HG02588 (cell line): ENCODE measurements around the gene AUTS2.
A peak's percentile ranks its signal among the peaks of the same experiment; 100 is the strongest.

Experiments
- ATAC-seq: cut with Tn5 transposase; IDR thresholded peaks from one replicate; pipeline ENCODE4 v1.9.1; 2021; ENCODE audit warnings: mild to moderate bottlenecking, moderate library complexity; ENCODE audit not compliant: unreplicated experiment

AUTS2 gene

DNA sequence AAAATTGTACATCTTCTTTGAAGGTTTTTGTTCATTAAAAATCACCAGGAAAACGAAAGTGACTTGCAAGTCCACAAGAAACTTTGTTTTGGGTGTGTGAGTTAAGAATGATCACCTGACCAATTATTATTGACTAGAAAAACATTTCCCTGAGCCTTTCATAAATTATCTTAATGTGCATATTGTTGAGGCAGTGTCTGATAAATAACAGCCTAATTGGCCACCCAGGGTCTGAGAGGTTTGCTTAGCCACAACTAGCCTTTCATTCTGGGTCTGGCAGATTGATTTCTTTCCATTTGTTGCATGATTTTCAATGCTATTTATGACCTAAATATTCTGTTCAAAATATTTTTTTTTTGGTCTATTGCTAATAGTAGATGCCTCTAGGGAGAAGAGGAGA is 152.8 kb downstream of the AUTS2 start:
- ATAC-seq: no peak

DNA sequence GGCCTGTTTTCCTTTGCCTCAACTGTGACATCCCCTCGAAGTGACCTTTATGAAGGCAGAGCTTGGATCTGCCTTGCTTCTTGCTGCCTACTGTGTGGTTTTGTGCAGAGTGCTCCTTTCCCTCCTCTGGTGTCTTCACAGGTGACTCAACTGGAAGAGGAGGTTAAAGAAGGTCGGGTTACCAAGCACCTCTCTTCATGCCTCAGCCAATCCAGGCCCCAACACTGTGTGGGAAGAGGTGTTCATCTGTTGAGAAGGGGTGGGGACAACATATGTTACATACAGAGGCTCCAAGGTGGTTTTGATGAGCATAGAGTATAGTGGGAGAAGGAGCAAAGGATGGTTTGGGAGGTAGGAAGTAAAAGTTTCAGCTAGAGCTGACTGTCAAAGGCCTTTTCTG is 155.7 kb downstream of the AUTS2 start:
- no peak for ATAC-seq

DNA sequence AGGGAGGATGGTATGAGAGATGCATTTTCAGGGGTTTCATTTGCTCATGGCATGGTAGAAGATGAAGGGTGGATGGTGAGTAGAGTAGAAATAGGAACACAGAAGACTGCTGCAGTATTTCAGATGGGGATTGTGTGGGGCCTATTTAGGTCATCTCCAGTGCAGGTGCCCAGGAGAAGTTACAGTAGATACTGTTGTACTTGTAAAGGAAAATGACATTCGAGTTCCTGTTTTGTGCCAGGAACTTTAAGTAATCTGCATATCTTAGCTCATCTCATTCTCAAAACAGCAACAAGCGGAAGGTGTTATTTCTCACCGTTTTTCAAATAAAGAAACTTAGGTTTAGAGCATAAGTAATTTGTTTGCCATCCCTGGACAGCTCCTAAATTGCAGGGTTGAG is 156.2 kb downstream of the AUTS2 start:
- no peak for ATAC-seq

DNA sequence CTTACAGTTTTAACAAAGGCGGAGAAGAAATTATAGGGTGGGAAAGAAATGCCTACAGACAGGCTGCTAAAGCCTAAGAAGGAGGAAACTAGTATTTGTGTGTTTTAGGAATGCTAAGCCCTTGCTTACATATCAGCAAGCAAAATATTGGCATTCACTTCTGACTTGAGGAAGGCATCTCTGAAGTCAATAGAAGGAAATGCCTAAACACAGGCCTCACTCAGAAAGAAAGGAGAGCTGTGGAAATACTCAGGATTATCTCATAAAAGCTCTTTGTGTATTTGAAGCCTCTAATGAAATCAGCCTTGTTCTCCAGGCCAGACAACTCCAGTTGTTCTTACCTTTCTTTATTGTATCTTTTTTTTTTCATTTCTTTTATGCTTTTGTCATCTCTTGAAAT is 158.0 kb downstream of the AUTS2 start:
- no peak for ATAC-seq

GRCh38 chr7:69757528-69757927 is 159.3 kb downstream of the AUTS2 start:
- no peak for ATAC-seq

GRCh38 chr7:69757981-69758430 is 159.7 kb downstream of the AUTS2 start:
- no peak for ATAC-seq

DNA sequence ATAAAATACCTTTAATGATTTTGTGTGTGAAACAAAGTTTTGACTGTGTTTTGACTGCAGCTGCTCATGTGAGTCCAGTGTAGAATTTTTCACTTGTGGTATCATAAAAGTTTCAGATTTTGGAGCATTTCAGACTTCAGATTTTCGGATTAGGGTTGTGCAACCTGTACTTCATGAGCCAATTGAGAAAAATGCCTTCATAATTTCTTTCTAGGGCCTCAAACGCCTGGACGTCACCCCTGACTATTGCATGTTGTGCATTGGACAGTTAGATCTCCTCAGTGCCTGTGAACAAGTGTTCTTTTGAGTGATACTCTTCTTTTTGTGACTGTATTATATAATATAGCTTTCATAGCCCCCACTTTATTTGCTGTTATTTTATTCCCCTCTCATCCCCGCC is 161.1 kb downstream of the AUTS2 start:
- no peak for ATAC-seq

- ATAC-seq: no peak
These were observed 163.1 kb downstream of the AUTS2 start for GRCh38 chr7:69761290-69761922.

GRCh38 chr7:69762821-69763352 is 164.6 kb downstream of the AUTS2 start:
- ATAC-seq: no peak

GRCh38 chr7:69763513-69763912 is 165.2 kb downstream of the AUTS2 start:
- ATAC-seq: no peak

DNA sequence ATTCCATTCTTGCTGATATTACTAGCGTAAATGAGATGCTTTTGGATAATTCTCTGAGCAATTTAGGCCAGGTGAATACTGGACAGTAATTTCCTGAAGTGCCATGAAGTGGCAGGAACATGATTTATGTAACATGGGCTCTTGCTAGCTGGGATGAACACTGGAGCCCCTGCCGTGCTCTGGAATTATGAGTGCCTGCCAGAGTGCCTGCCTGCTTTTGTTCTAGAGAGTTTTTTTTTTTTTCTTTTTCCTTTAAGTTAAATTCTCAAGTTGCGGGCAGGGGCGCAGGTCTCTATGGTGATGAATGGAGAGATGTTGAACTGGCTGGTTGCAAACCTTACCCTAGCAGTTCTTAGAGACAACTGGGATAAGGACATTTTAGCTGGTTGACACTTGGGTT is 165.9 kb downstream of the AUTS2 start:
- no peak for ATAC-seq

- no peak for ATAC-seq
These were observed 166.4 kb downstream of the AUTS2 start for GRCh38 chr7:69764681-69765080.

DNA sequence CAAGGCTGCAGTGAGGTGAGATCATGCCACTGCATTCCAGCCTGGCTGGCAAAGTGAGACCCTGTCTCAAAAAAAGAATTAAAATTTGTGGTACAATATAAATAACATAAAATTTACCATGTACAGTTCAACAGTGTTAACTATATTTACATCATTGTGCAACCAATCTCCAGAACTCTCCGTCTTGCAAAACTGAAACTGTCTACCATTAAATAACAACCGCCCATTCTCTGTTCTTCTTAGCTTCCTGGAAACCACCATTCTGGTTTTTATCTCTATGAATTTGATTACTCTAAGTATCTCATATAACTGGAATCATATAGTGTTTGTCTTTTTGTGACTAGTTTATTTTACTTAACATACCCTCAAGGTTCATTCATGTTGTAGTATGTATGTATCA is 167.6 kb downstream of the AUTS2 start:
- peak; percentile 52 for ATAC-seq

- ATAC-seq: no peak
These were observed 170.8 kb downstream of the AUTS2 start for GRCh38 chr7:69768986-69769595.

GRCh38 chr7:69769826-69770225 is 171.6 kb downstream of the AUTS2 start:
- no peak for ATAC-seq

DNA sequence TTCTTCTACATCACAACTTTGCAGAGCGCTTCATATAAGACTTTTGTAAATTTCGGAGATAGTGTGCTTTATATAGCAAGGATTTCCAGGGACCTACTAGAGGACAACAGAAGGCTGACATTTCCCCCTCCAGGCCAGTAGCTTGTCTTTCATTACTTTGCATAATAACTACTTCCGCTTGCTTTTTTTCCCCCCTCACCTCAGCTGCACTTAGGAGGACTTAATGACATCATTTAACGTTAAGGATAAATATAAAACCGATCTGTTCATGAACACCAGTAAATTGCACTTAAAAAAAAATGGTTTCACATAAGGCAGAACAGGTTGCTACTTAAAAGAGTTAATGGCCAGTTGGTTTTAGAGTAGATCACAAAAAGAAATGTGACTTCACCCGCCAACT is 172.3 kb downstream of the AUTS2 start:
- no peak for ATAC-seq

- ATAC-seq: no peak
These were observed 174.6 kb downstream of the AUTS2 start for GRCh38 chr7:69772718-69773436.

- ATAC-seq: no peak
These were observed 175.4 kb downstream of the AUTS2 start for GRCh38 chr7:69773535-69774225.

DNA sequence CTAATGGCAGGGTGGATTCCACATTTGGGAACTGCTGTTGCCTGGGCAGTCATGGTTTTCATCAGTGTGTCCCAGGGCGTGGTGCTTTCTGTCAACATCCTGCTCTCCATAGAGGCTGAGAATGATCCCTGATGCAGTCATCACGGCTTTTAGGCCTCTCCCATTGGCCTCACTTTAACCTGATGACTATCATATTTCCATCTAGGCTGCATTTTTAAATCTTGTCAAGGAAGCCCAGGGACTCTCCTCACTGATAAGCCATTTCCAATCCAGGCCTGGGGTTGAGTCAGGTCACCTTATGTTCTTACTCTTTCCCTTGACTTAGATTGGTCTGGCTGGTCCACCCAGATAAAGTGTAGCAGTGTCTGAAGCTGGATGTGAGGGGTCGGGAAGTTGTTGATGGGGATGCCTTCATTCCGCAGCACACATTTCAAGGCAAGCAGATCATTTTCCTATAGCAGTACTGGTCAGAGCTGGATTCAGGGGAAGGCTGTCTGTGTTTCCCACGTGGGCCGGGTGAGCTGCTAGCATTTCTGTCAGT is 177.0 kb downstream of the AUTS2 start:
- ATAC-seq: no peak

DNA sequence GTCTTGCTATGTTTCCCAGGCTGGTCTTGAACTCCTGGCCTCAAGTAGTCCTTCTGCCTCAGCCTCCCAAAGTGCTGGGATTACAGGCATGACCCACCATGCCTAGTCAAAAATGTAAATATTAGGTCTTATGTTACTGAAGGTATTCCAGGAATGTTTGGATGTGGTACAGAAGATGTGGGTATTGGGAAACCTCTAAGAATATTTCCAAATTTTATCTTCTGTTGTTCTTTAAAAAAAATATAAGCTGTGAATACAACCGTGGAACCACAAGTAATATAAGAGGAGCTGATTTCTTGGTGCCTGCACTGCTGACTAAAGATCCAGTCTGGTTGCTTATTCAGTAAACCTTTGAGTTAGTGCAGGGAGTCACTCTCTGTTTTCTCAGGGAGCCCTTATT is 178.3 kb downstream of the AUTS2 start:
- ATAC-seq: no peak

DNA sequence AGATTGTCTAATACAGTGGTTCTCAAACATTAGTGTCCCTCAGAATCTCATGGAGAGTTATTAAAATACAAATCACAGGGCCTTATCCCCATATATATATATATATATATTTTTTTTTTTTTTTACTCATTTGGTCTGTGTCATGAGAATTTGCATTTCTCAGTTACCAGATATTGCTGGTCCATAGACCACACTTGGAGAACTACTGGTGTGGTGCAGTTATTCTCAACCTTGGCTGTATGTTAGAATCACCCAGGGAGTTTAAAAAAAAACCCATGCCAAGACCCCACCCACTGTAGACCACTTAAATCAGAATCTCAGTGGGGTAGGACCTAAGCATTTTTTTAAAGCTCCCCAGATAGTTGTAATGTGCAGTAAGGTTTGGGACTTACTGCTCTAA is 179.9 kb downstream of the AUTS2 start:
- ATAC-seq: no peak
